ENCODE data around the gene FNBP1. TPM values are rescaled to one million over a fixed set of nuclear protein-coding genes. Genes with fewer than 3 reads are reported as not detected.

Gene FNBP1
- total RNA-seq, 6 experiments from 2014 or later = 34.7 to 40.6 (median 35.5) TPM

GRCh38 chr9:129866394-129867135 lies 176.4 kb downstream of the FNBP1 start:
- no peak overlapping the region; the same call in 1 of the 2 replicates for H3K27ac Mint-ChIP-seq

GRCh38 chr9:129865668-129866320 lies 177.2 kb downstream of the FNBP1 start:
- H3K36me3 Mint-ChIP-seq (ENCODE audit: low read depth) = peaks cover 23% of the 10 kb centered on the region
- TF ChIP-seq CTCF (IDR thresholded peaks at IDR 0.05) = no peak
- no peak overlapping the region for H3K4me3 Mint-ChIP-seq
- H3K27ac Mint-ChIP-seq = no peak overlapping the region; the same call in 1 of the 2 replicates
- DNase-seq = no peak
- peaks cover 7% of the 10 kb centered on the region for H3K4me1 Mint-ChIP-seq (ENCODE audit: low read depth)
- 0 out of 2 replicates have a peak, but pooled peaks cover 2% of the 10 kb centered on the region for H3K27me3 Mint-ChIP-seq (ENCODE audit: insufficient read depth)
- no peaks in the 10 kb centered on the region for H3K9me3 Mint-ChIP-seq

More at GRCh38 chr9:129866394-129867135, 176.4 kb downstream of the FNBP1 start:
- peaks cover 16% of the 10 kb centered on the region for H3K36me3 Mint-ChIP-seq (ENCODE audit: low read depth)
- peaks cover 7% of the 10 kb centered on the region for H3K4me1 Mint-ChIP-seq (ENCODE audit: low read depth)
- H3K4me3 Mint-ChIP-seq = no peak overlapping the region
- 0 out of 2 replicates have a peak, but pooled peaks cover under 1% of the 10 kb centered on the region for H3K27me3 Mint-ChIP-seq (ENCODE audit: insufficient read depth)
- no peaks in the 10 kb centered on the region for H3K9me3 Mint-ChIP-seq
- no peak for DNase-seq
- no peak for TF ChIP-seq CTCF (IDR thresholded peaks at IDR 0.05)

GRCh38 chr9:129864991-129865647 lies 177.9 kb downstream of the FNBP1 start:
- TF ChIP-seq CTCF (IDR thresholded peaks at IDR 0.05) = no peak
- Mint-ChIP-seq H3K4me3 (no peak overlapping the region), H3K27me3 (ENCODE audit: insufficient read depth) (0 out of 2 replicates have a peak, but pooled peaks cover 2% of the 10 kb centered on the region), H3K36me3 (ENCODE audit: low read depth) (peaks cover 23% of the 10 kb centered on the region), H3K27ac (no peak overlapping the region), H3K9me3 (no peaks in the 10 kb centered on the region), H3K4me1 (ENCODE audit: low read depth) (peaks cover 7% of the 10 kb centered on the region)
- no peak for DNase-seq

- no peaks in the 10 kb centered on the region for H3K9me3 Mint-ChIP-seq
- peak overlapping the region; percentile 52; the same call in 1 of the 2 replicates for H3K27ac Mint-ChIP-seq
- TF ChIP-seq CTCF (IDR thresholded peaks at IDR 0.05) = no peak
- H3K36me3 Mint-ChIP-seq (ENCODE audit: low read depth) = peaks cover 28% of the 10 kb centered on the region
- 0 out of 2 replicates have a peak, but pooled peaks cover 2% of the 10 kb centered on the region for H3K27me3 Mint-ChIP-seq (ENCODE audit: insufficient read depth)
- DNase-seq = peak; percentile 71
- peaks cover 7% of the 10 kb centered on the region for H3K4me1 Mint-ChIP-seq (ENCODE audit: low read depth)
- H3K4me3 Mint-ChIP-seq = no peak overlapping the region
Measured at GRCh38 chr9:129863059-129863690, 179.8 kb downstream of the FNBP1 start.

GRCh38 chr9:129861447-129861827 lies 181.6 kb downstream of the FNBP1 start:
- DNase-seq = no peak

More at GRCh38 chr9:129861447-129861827, 181.6 kb downstream of the FNBP1 start:
- peaks cover 7% of the 10 kb centered on the region for H3K4me1 Mint-ChIP-seq (ENCODE audit: low read depth)
- no peak overlapping the region for H3K4me3 Mint-ChIP-seq
- H3K27me3 Mint-ChIP-seq (ENCODE audit: insufficient read depth) = peaks cover 2% of the 10 kb centered on the region; the same call in 1 of the 2 replicates
- H3K36me3 Mint-ChIP-seq (ENCODE audit: low read depth) = peaks cover 29% of the 10 kb centered on the region
- no peak for TF ChIP-seq CTCF (IDR thresholded peaks at IDR 0.05)
- H3K27ac Mint-ChIP-seq = no peak overlapping the region
- H3K9me3 Mint-ChIP-seq = no peaks in the 10 kb centered on the region
